Urinary bladder (tissue), 4 donors: ENCODE results near the gene CCL27. TPM values are rescaled to one million over a fixed set of nuclear protein-coding genes. Genes with fewer than 3 reads are reported as not detected.
A peak's percentile ranks its signal among the peaks of the same experiment; 100 is the strongest.

Experiments
- DNase-seq: peaks from one replicate; pipeline ENCODE4 v3.0.0-alpha.2; 2015; ENCODE audit errors: extremely low spot score
- H3K27ac ChIP-seq: one replicate; pipeline ENCODE4 v1.5.1; 2013; ENCODE audit warnings: low read depth, mild to moderate bottlenecking, moderate library complexity
- H3K36me3 ChIP-seq: one replicate; pipeline ENCODE4 v1.6.1; 2013; ENCODE audit warnings: mild to moderate bottlenecking, moderate library complexity; ENCODE audit not compliant: insufficient read depth
- H3K4me1 ChIP-seq: one replicate; pipeline ENCODE4 v1.6.1; 2013; ENCODE audit warnings: mild to moderate bottlenecking, moderate library complexity; ENCODE audit not compliant: insufficient read depth
- H3K4me3 ChIP-seq: one replicate; pipeline ENCODE4 v1.5.1; 2013; ENCODE audit warnings: low read depth, low read length
- WGBS: extraction: QIAGEN DNeasy Blood & Tissue Kit; methylation state at CpG from one replicate; pipeline ENCODE4 v1.1.7; 2013; 5-methylcytosine and 5-hydroxymethylcytosine counted together
- polyA plus RNA-seq: library from polyadenylated mRNA; stranded (reverse); fragments of 200-250 nt; gene quantifications from one replicate; pipeline ENCODE4 v1.2.3, GENCODE V29; 2013
- total RNA-seq: library from RNA; depleted of rRNA; stranded (reverse); fragments of >200 nt; gene quantifications from one replicate; pipeline ENCODE4 v1.2.3, GENCODE V29; 2014
- donor health status: healthy with polysubstance abuse.
- donor health status: healthy.

CCL27 gene
- total and polyA plus RNA-seq, 2 donors = 0.32 TPM; not detected in 1

DNA sequence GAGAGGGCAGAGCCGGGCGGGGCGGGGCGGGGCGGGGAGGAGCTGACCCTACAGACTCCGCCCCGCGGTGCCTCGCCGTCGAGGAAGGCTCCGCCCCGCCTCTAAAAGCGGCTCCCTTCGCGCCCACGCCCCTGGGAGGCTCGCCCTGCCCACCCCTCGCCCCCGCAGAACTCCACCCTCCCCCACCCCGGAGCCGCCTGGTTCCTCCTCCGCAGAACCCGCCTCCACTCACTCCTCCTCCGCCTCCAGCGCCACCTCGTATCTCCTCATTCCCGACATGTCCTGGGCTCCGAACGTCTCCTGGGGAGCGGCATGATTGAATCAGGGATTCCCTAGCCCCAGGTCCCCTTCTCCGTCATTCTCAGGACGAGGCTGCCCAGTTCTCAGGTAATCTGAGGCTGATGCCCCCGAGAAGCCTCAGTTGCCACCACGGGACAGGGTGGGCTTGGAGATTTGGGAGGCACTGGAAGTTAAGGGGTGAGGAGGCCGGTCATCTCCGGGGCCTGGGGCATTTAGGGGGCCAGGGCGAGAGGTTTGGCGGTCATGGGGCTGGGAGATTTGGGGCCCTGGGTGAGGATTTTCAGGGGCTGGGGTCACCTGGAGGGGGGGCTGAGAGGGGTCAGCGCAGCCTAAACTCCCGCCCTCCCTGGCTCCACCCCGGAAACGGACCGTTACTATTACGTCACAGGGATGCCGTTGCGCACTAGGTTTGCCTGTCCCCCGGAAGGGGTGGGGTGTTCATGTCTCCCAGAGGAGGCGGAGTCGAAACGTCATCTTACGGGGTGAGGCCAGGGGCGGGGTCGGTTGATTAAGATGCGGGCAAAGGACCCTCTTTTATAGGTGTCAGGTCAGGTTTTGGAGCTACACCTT lies 3.2 kb upstream of the CCL27 start:
- peak overlapping the region; percentile 87 for H3K27ac ChIP-seq
- 1% methylated on average over 55 of the region's 55 CpGs for WGBS

GRCh38 chr9:34665067-34665380 lies 2.6 kb upstream of the CCL27 start:
- peak overlapping the region; percentile 65 for H3K27ac ChIP-seq
- 2% methylated on average over 26 of the region's 26 CpGs for WGBS
- no peak for DNase-seq
- H3K4me3 ChIP-seq = peak overlapping the region; percentile 38
- no peaks in the 10 kb centered on the region for H3K4me1 ChIP-seq
- no peaks in the 10 kb centered on the region for H3K36me3 ChIP-seq

More for the DNA sequence above, 3.2 kb upstream of the CCL27 start:
- peak; percentile 95 for DNase-seq
- Histone ChIP-seq H3K36me3 (no peaks in the 10 kb centered on the region), H3K4me1 (no peaks in the 10 kb centered on the region), H3K4me3 (peak overlapping the region; percentile 38)

- Histone ChIP-seq H3K4me3 (peak overlapping the region; percentile 38), H3K4me1 (no peaks in the 10 kb centered on the region), H3K36me3 (no peaks in the 10 kb centered on the region), H3K27ac (peak overlapping the region; percentile 65)
- no peak for DNase-seq
- 13% methylated on average over 18 of the region's 18 CpGs for WGBS
Observed at GRCh38 chr9:34664281-34665066, 2.0 kb upstream of the CCL27 start.

DNA sequence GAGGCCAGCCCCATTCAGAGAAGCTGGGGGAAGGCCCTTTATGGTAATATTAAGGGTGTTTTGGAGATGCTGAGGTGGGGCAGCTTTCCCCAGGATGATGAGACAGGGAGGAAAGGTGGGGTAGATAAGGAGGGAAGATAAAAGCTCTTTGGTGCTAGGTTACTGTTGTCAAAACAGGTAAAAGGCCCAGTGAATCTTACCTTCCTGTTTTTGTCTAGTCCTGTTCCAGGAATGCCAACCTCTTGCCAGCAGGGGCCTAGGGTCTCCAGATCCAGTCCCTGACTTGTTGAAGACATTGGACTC lies 797 bp upstream of the CCL27 start:
- H3K4me3 ChIP-seq = no peak overlapping the region
- no peaks in the 10 kb centered on the region for H3K4me1 ChIP-seq
- H3K36me3 ChIP-seq = no peaks in the 10 kb centered on the region
- DNase-seq = no peak
- no peak overlapping the region for H3K27ac ChIP-seq

DNA sequence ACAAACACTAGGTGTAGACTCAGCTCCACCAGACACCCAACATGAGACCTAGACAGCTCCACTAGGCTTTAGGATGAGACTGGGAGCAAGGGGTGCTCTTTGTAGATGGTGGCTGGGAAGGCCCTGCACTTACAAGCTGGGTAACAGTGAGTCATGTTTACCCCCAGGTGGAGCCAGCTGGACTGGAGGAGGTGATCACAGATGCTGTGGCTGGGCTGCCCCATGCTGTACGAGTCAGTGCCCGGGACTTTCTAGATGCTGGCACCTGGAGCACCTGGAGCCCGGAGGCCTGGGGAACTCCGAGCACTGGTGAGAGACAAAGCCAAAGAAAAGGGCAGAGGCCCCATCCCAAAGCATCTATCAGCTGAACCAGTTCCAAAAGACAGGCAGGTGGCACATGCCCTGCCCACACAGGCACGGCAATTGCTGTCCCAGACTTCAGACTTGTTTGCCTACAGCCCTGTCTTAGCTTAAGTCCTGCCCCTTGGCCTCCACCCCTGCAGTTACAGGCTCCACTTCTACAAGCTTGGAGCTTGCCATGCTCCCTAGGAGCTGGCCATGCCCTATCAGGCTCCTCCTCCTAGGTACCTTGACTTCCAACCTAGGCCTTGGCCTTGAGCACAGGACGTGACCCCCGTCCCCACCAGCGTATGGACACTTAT lies 2.7 kb downstream of the CCL27 start:
- H3K4me1 ChIP-seq = no peaks in the 10 kb centered on the region
- H3K4me3 ChIP-seq = no peak overlapping the region
- 90% methylated on average over 8 of the region's 8 CpGs for WGBS
- no peaks in the 10 kb centered on the region for H3K36me3 ChIP-seq
- DNase-seq = no peak
- H3K27ac ChIP-seq = no peak overlapping the region

GRCh38 chr9:34658461-34658860 lies 4.0 kb downstream of the CCL27 start:
- Histone ChIP-seq H3K4me3 (no peak overlapping the region), H3K27ac (no peak overlapping the region), H3K4me1 (no peaks in the 10 kb centered on the region), H3K36me3 (no peaks in the 10 kb centered on the region)
- DNase-seq = no peak
- 88% methylated on average over 14 of the region's 14 CpGs for WGBS

DNA sequence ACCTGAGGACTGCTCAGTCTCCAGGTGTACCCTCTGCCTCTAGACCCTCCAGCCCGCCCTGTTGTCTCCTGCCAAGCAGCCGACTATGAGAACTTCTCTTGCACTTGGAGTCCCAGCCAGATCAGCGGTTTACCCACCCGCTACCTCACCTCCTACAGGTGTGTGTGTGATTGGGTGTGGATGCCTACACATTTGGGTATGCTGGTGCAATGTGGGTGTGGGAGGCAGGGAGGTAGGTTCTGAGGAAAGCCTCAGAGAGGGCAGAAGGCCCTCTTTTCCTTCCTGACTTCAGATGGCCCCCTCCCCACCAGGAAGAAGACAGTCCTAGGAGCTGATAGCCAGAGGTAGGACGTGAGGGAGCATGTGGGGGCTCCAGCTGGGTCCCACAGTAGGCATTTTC lies 5.5 kb downstream of the CCL27 start:
- DNase-seq = no peak
- Histone ChIP-seq H3K27ac (no peak overlapping the region), H3K36me3 (no peaks in the 10 kb centered on the region), H3K4me1 (no peaks in the 10 kb centered on the region), H3K4me3 (no peak overlapping the region)
- 92% methylated on average over 5 of the region's 5 CpGs for WGBS

DNA sequence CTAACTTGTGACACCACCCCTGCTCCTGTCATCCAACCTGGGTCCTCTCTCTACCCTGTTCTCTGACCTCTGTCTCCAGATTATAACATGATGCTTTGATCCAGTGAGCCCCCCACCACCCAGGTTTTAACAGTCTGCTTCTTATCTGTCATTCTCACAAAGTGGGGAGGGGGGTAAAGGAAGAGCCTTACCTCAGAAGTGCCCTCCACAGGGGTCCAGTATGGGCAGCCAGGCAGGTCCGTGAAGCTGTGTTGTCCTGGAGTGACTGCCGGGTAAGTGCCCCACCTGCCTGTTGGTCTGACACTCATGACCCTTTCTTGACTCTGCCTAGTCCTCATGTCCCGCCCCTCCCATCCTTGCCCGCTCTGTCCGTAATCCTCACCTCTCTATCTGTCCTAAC lies 7.1 kb downstream of the CCL27 start:
- Histone ChIP-seq H3K36me3 (no peaks in the 10 kb centered on the region), H3K27ac (no peak overlapping the region), H3K4me3 (no peak overlapping the region), H3K4me1 (no peaks in the 10 kb centered on the region)
- 73% methylated on average over 5 of the region's 5 CpGs for WGBS
- no peak for DNase-seq

DNA sequence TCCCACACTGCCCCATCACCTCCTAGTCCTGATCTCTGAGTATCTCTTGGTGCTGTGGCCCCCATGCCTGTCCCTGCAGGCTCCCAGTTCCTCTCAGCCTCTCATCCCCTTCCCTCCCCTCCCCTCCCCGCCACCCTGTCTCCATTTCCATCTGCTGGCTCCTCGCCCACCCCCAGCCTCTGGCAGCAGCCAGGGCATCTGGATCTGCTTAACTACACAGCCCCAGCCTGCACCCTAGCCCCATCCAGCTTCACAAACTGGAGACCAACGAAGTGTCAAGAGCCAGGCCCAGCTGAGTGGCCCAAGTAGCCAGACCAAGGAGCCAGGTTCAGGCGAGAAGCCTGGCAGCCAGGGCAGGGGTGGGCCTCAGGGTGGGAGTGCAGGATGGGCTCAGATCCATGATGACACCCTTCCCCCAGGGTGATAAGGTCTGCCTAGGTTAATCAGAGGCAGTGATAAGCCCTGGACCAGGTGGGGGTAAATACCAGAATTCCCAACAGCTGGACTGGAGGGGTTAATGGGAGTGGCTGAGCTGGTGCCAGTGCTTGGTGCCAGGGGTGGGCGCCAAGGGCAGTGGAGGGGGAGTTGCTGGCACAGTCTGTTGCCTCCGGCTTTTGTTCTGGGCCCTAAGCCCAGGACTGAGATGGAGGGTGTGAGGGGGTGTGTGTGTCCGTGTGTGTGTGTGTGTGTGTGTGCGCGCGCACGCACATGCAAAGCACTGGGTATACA lies 8.0 kb downstream of the CCL27 start:
- no peak for DNase-seq
- Histone ChIP-seq H3K4me3 (no peak overlapping the region), H3K27ac (no peak overlapping the region), H3K4me1 (no peaks in the 10 kb centered on the region), H3K36me3 (no peaks in the 10 kb centered on the region)
- WGBS = 13% methylated on average over 11 of the region's 11 CpGs

GRCh38 chr9:34653151-34654072 lies 9.0 kb downstream of the CCL27 start:
- 29% methylated on average over 11 of the region's 11 CpGs for WGBS
- Histone ChIP-seq H3K4me3 (no peak overlapping the region), H3K27ac (peak overlapping the region; percentile 41), H3K36me3 (no peaks in the 10 kb centered on the region), H3K4me1 (no peaks in the 10 kb centered on the region)
- peak; percentile 74 for DNase-seq

GRCh38 chr9:34652602-34653000 lies 9.9 kb downstream of the CCL27 start:
- Histone ChIP-seq H3K4me3 (peak overlapping the region; percentile 9), H3K27ac (no peak overlapping the region), H3K36me3 (no peaks in the 10 kb centered on the region), H3K4me1 (no peaks in the 10 kb centered on the region)
- DNase-seq = no peak
- WGBS = 14% methylated on average over 5 of the region's 5 CpGs

DNA sequence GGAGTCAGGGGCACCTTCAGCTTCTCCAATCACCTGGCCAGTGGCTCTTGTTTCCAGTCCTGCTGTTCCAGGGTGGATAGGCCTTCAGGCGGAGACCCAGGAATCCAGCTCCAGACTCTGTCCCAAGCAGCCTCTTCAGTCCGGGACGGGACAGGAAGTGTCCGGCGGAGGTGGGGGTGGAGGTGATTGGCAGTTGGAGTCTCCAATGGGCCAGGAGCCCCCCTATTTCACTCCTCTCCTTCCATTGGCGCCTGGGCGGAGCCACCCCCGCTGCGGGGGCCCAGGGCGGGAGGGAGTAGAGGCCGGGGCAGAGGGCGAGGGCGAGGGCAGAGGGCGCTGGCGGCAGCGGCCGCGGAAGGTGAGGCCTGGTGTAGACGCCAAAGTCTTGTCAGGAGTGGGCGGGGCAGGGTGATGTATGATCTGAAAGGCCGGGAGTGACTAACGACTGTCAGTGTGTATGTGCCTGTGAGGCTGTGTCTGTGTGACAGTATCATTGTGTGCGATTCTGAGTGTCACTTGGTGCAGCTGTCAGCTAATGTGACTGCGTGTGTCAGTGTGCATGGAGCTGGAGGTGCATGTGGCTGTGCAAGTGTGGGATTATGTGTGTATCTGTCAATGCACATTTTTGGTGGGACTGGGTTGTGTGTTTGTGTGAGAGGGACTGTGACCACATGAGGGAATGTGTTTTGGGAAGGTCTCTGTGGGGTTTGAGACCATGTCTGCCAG lies 10.4 kb downstream of the CCL27 start, which contains the start of gene IL11RA:
IL11RA (plus strand) TSS at position 310 of the 726 bp plus-strand sequence. CDS start 3,033 bp downstream, outside the sequence.
- H3K4me3 ChIP-seq = peak within 1 kb of the TSS; percentile 9
- peak within 1 kb of the TSS; percentile 11 for H3K27ac ChIP-seq
- no peaks in the 10 kb centered on the region for H3K36me3 ChIP-seq
- peaks cover 2% of the 10 kb centered on the region for H3K4me1 ChIP-seq
- WGBS = 3% methylated on average over 24 of the region's 24 CpGs
- no peak for DNase-seq
